Measurements from ENCODE around the gene ZNF18. TPM values are rescaled to one million over a fixed set of nuclear protein-coding genes. Genes with fewer than 3 reads are reported as not detected.

The ZNF18 gene
- total RNA-seq, 4 donors from 2014 or later: 2.2 to 15.5 (median 7.9) TPM

DNA sequence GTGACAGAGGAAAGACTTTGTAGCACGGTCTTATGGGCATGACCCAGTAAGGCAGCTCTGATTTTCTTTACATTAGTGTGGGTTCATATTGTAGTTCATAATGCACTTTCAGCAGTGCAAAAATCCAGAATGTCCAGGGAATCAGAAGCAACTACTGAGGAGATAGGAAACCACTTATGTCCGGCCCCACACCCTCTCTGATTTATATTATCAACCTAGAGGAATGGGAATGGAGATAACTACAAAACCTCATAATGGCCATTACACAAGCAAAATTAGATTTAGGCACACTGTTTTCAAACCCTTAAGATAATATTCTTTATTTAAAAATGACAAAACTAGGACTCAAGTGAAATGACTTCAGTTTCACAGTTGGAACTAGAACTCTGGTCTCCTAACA lies 31.3 kb upstream of the ZNF18 start:
- in situ Hi-C loops (cut with MboI; ENCODE audit: low pct_ligation_motif_present in 1 of 4, low pct_unique_long_range_greater_than_20kb in 1 of 4, low sequenced_read_pairs in 3 of 4) (no loop called here), intact Hi-C loops (cut with DNase I; ENCODE audit: low total_unique reads) (no loop called here)
- DNase-seq: no peak
- Histone ChIP-seq H3K27me3 (no peaks in the 10 kb centered on the region), H3K36me3 (peaks cover 0 to 3% (median 0%) of the 10 kb centered on the region in 4 donors), H3K4me3 (no peak overlapping the region), H3K4me1 (peaks cover 0 to 53% (median 13%) of the 10 kb centered on the region in 4 donors), H3K27ac (no peak overlapping the region), H3K9me3 (no peaks in the 10 kb centered on the region)
- WGBS, 2 donors (ENCODE audit: low coverage in 1 of 2): 88 to 90% methylated on average over 2 of the region's 2 CpGs
- TF ChIP-seq EP300 (IDR thresholded peaks at IDR 0.05; ENCODE audit: low read depth): no peak
- no peak for TF ChIP-seq POLR2AphosphoS5 (IDR thresholded peaks at IDR 0.05)
- no peak for TF ChIP-seq POLR2A (IDR thresholded peaks at IDR 0.05)
- TF ChIP-seq, protein P1, sequence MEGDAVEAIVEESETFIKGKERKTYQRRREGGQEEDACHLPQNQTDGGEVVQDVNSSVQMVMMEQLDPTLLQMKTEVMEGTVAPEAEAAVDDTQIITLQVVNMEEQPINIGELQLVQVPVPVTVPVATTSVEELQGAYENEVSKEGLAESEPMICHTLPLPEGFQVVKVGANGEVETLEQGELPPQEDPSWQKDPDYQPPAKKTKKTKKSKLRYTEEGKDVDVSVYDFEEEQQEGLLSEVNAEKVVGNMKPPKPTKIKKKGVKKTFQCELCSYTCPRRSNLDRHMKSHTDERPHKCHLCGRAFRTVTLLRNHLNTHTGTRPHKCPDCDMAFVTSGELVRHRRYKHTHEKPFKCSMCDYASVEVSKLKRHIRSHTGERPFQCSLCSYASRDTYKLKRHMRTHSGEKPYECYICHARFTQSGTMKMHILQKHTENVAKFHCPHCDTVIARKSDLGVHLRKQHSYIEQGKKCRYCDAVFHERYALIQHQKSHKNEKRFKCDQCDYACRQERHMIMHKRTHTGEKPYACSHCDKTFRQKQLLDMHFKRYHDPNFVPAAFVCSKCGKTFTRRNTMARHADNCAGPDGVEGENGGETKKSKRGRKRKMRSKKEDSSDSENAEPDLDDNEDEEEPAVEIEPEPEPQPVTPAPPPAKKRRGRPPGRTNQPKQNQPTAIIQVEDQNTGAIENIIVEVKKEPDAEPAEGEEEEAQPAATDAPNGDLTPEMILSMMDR (IDR thresholded peaks at IDR 0.05): no peak

- Histone ChIP-seq H3K4me1 (peaks cover 0 to 60% (median 16%) of the 10 kb centered on the region in 4 donors), H3K36me3 (peaks cover 0 to 3% (median 0%) of the 10 kb centered on the region in 4 donors), H3K4me3 (no peak overlapping the region), H3K27me3 (no peaks in the 10 kb centered on the region), H3K9me3 (no peaks in the 10 kb centered on the region), H3K27ac (no peak overlapping the region)
- DNase-seq: no peak
- TF ChIP-seq POLR2A (IDR thresholded peaks at IDR 0.05): no peak
- TF ChIP-seq, protein P1 (IDR thresholded peaks at IDR 0.05): no peak
- no peak for TF ChIP-seq POLR2AphosphoS5 (IDR thresholded peaks at IDR 0.05)
- no peak for TF ChIP-seq EP300 (IDR thresholded peaks at IDR 0.05; ENCODE audit: low read depth)
- 63 to 68% methylated on average over 1 of the region's 1 CpG for WGBS, 2 donors (ENCODE audit: low coverage in 1 of 2)
- intact Hi-C loops (cut with DNase I; ENCODE audit: low total_unique reads) (no loop called here), in situ Hi-C loops (cut with MboI; ENCODE audit: low pct_ligation_motif_present in 1 of 4, low pct_unique_long_range_greater_than_20kb in 1 of 4, low sequenced_read_pairs in 3 of 4) (no loop called here)
Measured at GRCh38 chr17:12027658-12028057, 30.4 kb upstream of the ZNF18 start.

DNA sequence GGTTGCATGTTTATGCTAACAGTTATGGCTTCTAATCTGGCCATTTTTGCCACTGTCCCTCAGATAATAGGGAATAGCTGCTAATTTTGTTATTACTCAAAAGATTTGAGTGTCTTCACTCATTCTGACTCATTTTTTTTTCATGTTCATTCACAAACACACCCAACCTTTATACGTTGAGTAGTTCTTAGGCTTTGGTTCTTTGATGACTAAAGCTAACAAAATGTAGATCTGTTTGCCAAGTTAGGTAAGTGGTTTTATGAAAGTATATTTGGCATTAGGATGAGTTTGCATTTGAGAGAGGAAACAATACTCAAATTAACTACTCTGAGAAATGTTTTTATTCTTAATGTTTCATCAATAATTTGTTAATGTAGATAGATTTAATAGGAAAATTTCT lies 27.1 kb upstream of the ZNF18 start:
- Histone ChIP-seq H3K36me3 (peaks cover 0 to 3% (median 0%) of the 10 kb centered on the region in 4 donors), H3K4me1 (peaks cover 5 to 57% (median 23%) of the 10 kb centered on the region in 4 donors), H3K4me3 (no peak overlapping the region), H3K27me3 (no peaks in the 10 kb centered on the region), H3K27ac (no peak overlapping the region), H3K9me3 (no peaks in the 10 kb centered on the region)
- WGBS, 2 donors (ENCODE audit: low coverage in 1 of 2): 27 to 29% methylated on average over 1 of the region's 1 CpG
- TF ChIP-seq POLR2A (IDR thresholded peaks at IDR 0.05): no peak
- TF ChIP-seq, protein P1 (IDR thresholded peaks at IDR 0.05): no peak
- TF ChIP-seq EP300 (IDR thresholded peaks at IDR 0.05; ENCODE audit: low read depth): no peak
- no peak for TF ChIP-seq POLR2AphosphoS5 (IDR thresholded peaks at IDR 0.05)
- no peak for DNase-seq
- in situ Hi-C loops (cut with MboI; ENCODE audit: low pct_ligation_motif_present in 1 of 4, low pct_unique_long_range_greater_than_20kb in 1 of 4, low sequenced_read_pairs in 3 of 4): loop anchor here in 1 of 4 donors (25.0 kb wide), 1 partner anchor 988 kb away; the partner anchor contains the start of gene ELAC2
- intact Hi-C loops (cut with DNase I; ENCODE audit: low total_unique reads): no loop called here

DNA sequence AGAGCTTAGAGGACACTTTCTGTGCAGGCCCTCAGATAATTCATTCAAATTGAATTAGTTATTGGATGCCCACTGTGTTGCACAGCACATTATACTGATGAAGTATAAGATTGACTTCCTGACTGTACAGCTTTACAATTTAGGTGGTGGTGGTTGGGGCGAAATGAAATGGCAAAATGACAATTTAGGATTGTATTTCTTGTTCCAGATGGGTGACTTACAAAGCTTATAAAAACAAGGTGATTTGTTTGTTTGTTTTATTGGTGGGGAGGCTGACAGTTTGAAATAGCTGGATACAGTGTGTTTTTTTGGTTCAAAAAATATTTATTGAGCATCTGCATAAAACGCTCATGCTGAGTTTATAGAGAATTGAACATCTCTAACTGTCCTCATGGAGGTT lies 25.0 kb upstream of the ZNF18 start:
- in situ Hi-C loops (cut with MboI; ENCODE audit: low pct_ligation_motif_present in 1 of 4, low pct_unique_long_range_greater_than_20kb in 1 of 4, low sequenced_read_pairs in 3 of 4): loop anchor here in 1 of 4 donors (25.0 kb wide), 1 partner anchor 990 kb away; the partner anchor contains the start of gene ELAC2
- Histone ChIP-seq H3K9me3 (no peaks in the 10 kb centered on the region), H3K4me3 (peak overlapping the region in 1 of 4 donors; percentile 97), H3K36me3 (peaks cover 0 to 3% (median 0%) of the 10 kb centered on the region in 4 donors), H3K4me1 (peaks cover 5 to 42% (median 19%) of the 10 kb centered on the region in 4 donors), H3K27ac (no peak overlapping the region), H3K27me3 (no peaks in the 10 kb centered on the region)
- intact Hi-C loops (cut with DNase I; ENCODE audit: low total_unique reads): no loop called here
- TF ChIP-seq, protein P1 (IDR thresholded peaks at IDR 0.05): no peak
- TF ChIP-seq POLR2AphosphoS5 (IDR thresholded peaks at IDR 0.05): no peak
- no peak for TF ChIP-seq EP300 (IDR thresholded peaks at IDR 0.05; ENCODE audit: low read depth)
- no peak for TF ChIP-seq POLR2A (IDR thresholded peaks at IDR 0.05)
- 77 to 82% methylated on average over 2 of the region's 2 CpGs for WGBS, 2 donors (ENCODE audit: low coverage in 1 of 2)
- no peak for DNase-seq

Data from transverse colon (tissue), 4 donors.